Measurements from ENCODE around the gene CDC14A.

- TF ChIP-seq CTCF (IDR thresholded peaks at IDR 0.05; ENCODE audit: low read length): no peak
- no peak for TF ChIP-seq EZH2 (IDR thresholded peaks at IDR 0.05; ENCODE audit: borderline replicate concordance, low read length)
These were observed 93.3 kb downstream of the CDC14A start for GRCh38 chr1:100445565-100445964.
